GM18867 (cell line): Measurements from ENCODE around the gene RLN1.
"Not testable (repeated sequence)": the region's sequence is repeated elsewhere in the genome, so short reads cannot be mapped to it uniquely, and the experiment has no call there.

Source experiments
- ATAC-seq: cut with Tn5 transposase; IDR thresholded peaks from one replicate; pipeline ENCODE4 v1.9.1; 2021; ENCODE audit warnings: mild to moderate bottlenecking, moderate library complexity; ENCODE audit not compliant: unreplicated experiment

The RLN1 gene

GRCh38 chr9:5326187-5326586, 13.5 kb downstream of the RLN1 start:
- no peak for ATAC-seq

GRCh38 chr9:5321601-5322000, 18.1 kb downstream of the RLN1 start:
- not testable (repeated sequence) for ATAC-seq

GRCh38 chr9:5321058-5321457, 18.6 kb downstream of the RLN1 start:
- ATAC-seq: no peak

- ATAC-seq: not testable (repeated sequence)
These were observed 23.3 kb downstream of the RLN1 start for GRCh38 chr9:5316406-5316805.

GRCh38 chr9:5315187-5315923, 24.3 kb downstream of the RLN1 start:
- ATAC-seq: no peak

GRCh38 chr9:5310851-5311250, 28.8 kb downstream of the RLN1 start:
- no peak for ATAC-seq

GRCh38 chr9:5305741-5306140, 33.9 kb downstream of the RLN1 start:
- ATAC-seq: no peak

GRCh38 chr9:5303840-5304795, 35.6 kb downstream of the RLN1 start, which contains the start of gene RLN2:
Gene RLN2, minus strand, starts transcription at chr9:5304716. Its CDS starts 136 bp downstream, at chr9:5304580.
- peak; percentile 99 for ATAC-seq

- no peak for ATAC-seq
These were observed 38.1 kb downstream of the RLN1 start for GRCh38 chr9:5301544-5301943.

- ATAC-seq: no peak
These were observed 47.5 kb downstream of the RLN1 start for GRCh38 chr9:5292141-5292540.

- ATAC-seq: no peak
These were observed 51.1 kb downstream of the RLN1 start for GRCh38 chr9:5288591-5288990.

GRCh38 chr9:5286262-5286661, 53.4 kb downstream of the RLN1 start:
- no peak for ATAC-seq
